Measurements from ENCODE around the gene SAMSN1.

SAMSN1 gene

GRCh38 chr21:14477841-14478240, 68.3 kb downstream of the SAMSN1 start:
- H3K9me3 Mint-ChIP-seq: peaks cover 9% of the 10 kb centered on the region
- H3K27me3 Mint-ChIP-seq (ENCODE audit: low read depth): no peaks in the 10 kb centered on the region
- H3K36me3 Mint-ChIP-seq (ENCODE audit: low read depth): peaks cover 9% of the 10 kb centered on the region
- H3K4me3 Mint-ChIP-seq: no peak overlapping the region
- H3K27ac Mint-ChIP-seq: no peak overlapping the region
- no peak for DNase-seq (ENCODE audit: low spot score)
- peaks cover 33% of the 10 kb centered on the region for H3K4me1 Mint-ChIP-seq (ENCODE audit: low read depth)

GRCh38 chr21:14477133-14477532, 69.0 kb downstream of the SAMSN1 start:
- Mint-ChIP-seq H3K27ac (no peak overlapping the region), H3K27me3 (ENCODE audit: low read depth) (no peaks in the 10 kb centered on the region), H3K4me1 (ENCODE audit: low read depth) (peaks cover 28% of the 10 kb centered on the region), H3K36me3 (ENCODE audit: low read depth) (peaks cover 7% of the 10 kb centered on the region), H3K4me3 (no peak overlapping the region), H3K9me3 (peaks cover 9% of the 10 kb centered on the region)
- no peak for DNase-seq (ENCODE audit: low spot score)

- Mint-ChIP-seq H3K27ac (no peak overlapping the region), H3K9me3 (peaks cover 7% of the 10 kb centered on the region), H3K36me3 (ENCODE audit: low read depth) (peaks cover 4% of the 10 kb centered on the region), H3K4me3 (no peak overlapping the region), H3K4me1 (ENCODE audit: low read depth) (peaks cover 15% of the 10 kb centered on the region), H3K27me3 (ENCODE audit: low read depth) (no peaks in the 10 kb centered on the region)
- DNase-seq (ENCODE audit: low spot score): no peak
These were observed 71.1 kb downstream of the SAMSN1 start for GRCh38 chr21:14474995-14475394.

- H3K27ac Mint-ChIP-seq: no peak overlapping the region
- DNase-seq (ENCODE audit: low spot score): no peak
- no peak overlapping the region for H3K4me3 Mint-ChIP-seq
- peaks cover 3% of the 10 kb centered on the region for H3K27me3 Mint-ChIP-seq (ENCODE audit: low read depth)
- H3K4me1 Mint-ChIP-seq (ENCODE audit: low read depth): peaks cover 12% of the 10 kb centered on the region
- H3K9me3 Mint-ChIP-seq: peaks cover 8% of the 10 kb centered on the region
- no peaks in the 10 kb centered on the region for H3K36me3 Mint-ChIP-seq (ENCODE audit: low read depth)
These were observed 76.5 kb downstream of the SAMSN1 start for GRCh38 chr21:14469641-14470040.

GRCh38 chr21:14466715-14467114, 79.4 kb downstream of the SAMSN1 start:
- H3K36me3 Mint-ChIP-seq (ENCODE audit: low read depth): no peaks in the 10 kb centered on the region
- H3K27ac Mint-ChIP-seq: no peak overlapping the region
- peaks cover 16% of the 10 kb centered on the region for H3K4me1 Mint-ChIP-seq (ENCODE audit: low read depth)
- no peak for DNase-seq (ENCODE audit: low spot score)
- peaks cover 3% of the 10 kb centered on the region for H3K27me3 Mint-ChIP-seq (ENCODE audit: low read depth)
- peaks cover 12% of the 10 kb centered on the region for H3K9me3 Mint-ChIP-seq
- no peak overlapping the region for H3K4me3 Mint-ChIP-seq

- peaks cover 7% of the 10 kb centered on the region for H3K9me3 Mint-ChIP-seq
- no peak overlapping the region for H3K27ac Mint-ChIP-seq
- H3K27me3 Mint-ChIP-seq (ENCODE audit: low read depth): no peaks in the 10 kb centered on the region
These were observed 88.4 kb downstream of the SAMSN1 start for GRCh38 chr21:14457762-14458161.

GRCh38 chr21:14456911-14457310, 89.2 kb downstream of the SAMSN1 start:
- Mint-ChIP-seq H3K4me3 (no peak overlapping the region), H3K4me1 (ENCODE audit: low read depth) (peaks cover 32% of the 10 kb centered on the region), H3K27ac (no peak overlapping the region), H3K9me3 (peaks cover 3% of the 10 kb centered on the region), H3K27me3 (ENCODE audit: low read depth) (no peaks in the 10 kb centered on the region), H3K36me3 (ENCODE audit: low read depth) (peaks cover 12% of the 10 kb centered on the region)
- DNase-seq (ENCODE audit: low spot score): no peak

More at GRCh38 chr21:14457762-14458161, 88.4 kb downstream of the SAMSN1 start:
- Mint-ChIP-seq H3K4me3 (no peak overlapping the region), H3K36me3 (ENCODE audit: low read depth) (peaks cover 12% of the 10 kb centered on the region), H3K4me1 (ENCODE audit: low read depth) (peaks cover 30% of the 10 kb centered on the region)
- no peak for DNase-seq (ENCODE audit: low spot score)

GRCh38 chr21:14454016-14455009, 91.8 kb downstream of the SAMSN1 start:
- Mint-ChIP-seq H3K4me3 (peak overlapping the region; percentile 48), H3K27me3 (ENCODE audit: low read depth) (no peaks in the 10 kb centered on the region), H3K9me3 (no peaks in the 10 kb centered on the region), H3K27ac (peak overlapping the region; percentile 87), H3K36me3 (ENCODE audit: low read depth) (peaks cover 5% of the 10 kb centered on the region), H3K4me1 (ENCODE audit: low read depth) (peaks cover 47% of the 10 kb centered on the region)
- DNase-seq (ENCODE audit: low spot score): no peak

GRCh38 chr21:14453339-14454015, 92.6 kb downstream of the SAMSN1 start:
- H3K36me3 Mint-ChIP-seq (ENCODE audit: low read depth): peaks cover 4% of the 10 kb centered on the region
- peak overlapping the region; percentile 87 for H3K27ac Mint-ChIP-seq
- H3K4me3 Mint-ChIP-seq: peak overlapping the region; percentile 48
- peaks cover 51% of the 10 kb centered on the region for H3K4me1 Mint-ChIP-seq (ENCODE audit: low read depth)
- H3K9me3 Mint-ChIP-seq: no peaks in the 10 kb centered on the region
- H3K27me3 Mint-ChIP-seq (ENCODE audit: low read depth): no peaks in the 10 kb centered on the region
- DNase-seq (ENCODE audit: low spot score): peak; percentile 30

GRCh38 chr21:14452727-14453241, 93.3 kb downstream of the SAMSN1 start:
- H3K9me3 Mint-ChIP-seq: no peaks in the 10 kb centered on the region
- H3K4me1 Mint-ChIP-seq (ENCODE audit: low read depth): peaks cover 54% of the 10 kb centered on the region
- peak overlapping the region; percentile 78 for H3K27ac Mint-ChIP-seq
- H3K27me3 Mint-ChIP-seq (ENCODE audit: low read depth): no peaks in the 10 kb centered on the region
- DNase-seq (ENCODE audit: low spot score): no peak
- H3K4me3 Mint-ChIP-seq: peak overlapping the region; percentile 32
- H3K36me3 Mint-ChIP-seq (ENCODE audit: low read depth): peaks cover 2% of the 10 kb centered on the region

- Mint-ChIP-seq H3K4me1 (ENCODE audit: low read depth) (peaks cover 54% of the 10 kb centered on the region), H3K27me3 (ENCODE audit: low read depth) (no peaks in the 10 kb centered on the region), H3K4me3 (no peak overlapping the region), H3K9me3 (no peaks in the 10 kb centered on the region), H3K27ac (peak overlapping the region; percentile 4), H3K36me3 (ENCODE audit: low read depth) (peaks cover 2% of the 10 kb centered on the region)
- no peak for DNase-seq (ENCODE audit: low spot score)
These were observed 93.9 kb downstream of the SAMSN1 start for GRCh38 chr21:14452031-14452726.

- H3K27me3 Mint-ChIP-seq (ENCODE audit: low read depth): no peaks in the 10 kb centered on the region
- H3K9me3 Mint-ChIP-seq: no peaks in the 10 kb centered on the region
- peaks cover 55% of the 10 kb centered on the region for H3K4me1 Mint-ChIP-seq (ENCODE audit: low read depth)
- peaks cover 2% of the 10 kb centered on the region for H3K36me3 Mint-ChIP-seq (ENCODE audit: low read depth)
- peak overlapping the region; percentile 4 for H3K27ac Mint-ChIP-seq
- no peak overlapping the region for H3K4me3 Mint-ChIP-seq
- DNase-seq (ENCODE audit: low spot score): no peak
These were observed 94.6 kb downstream of the SAMSN1 start for GRCh38 chr21:14451546-14451945.

- H3K4me1 Mint-ChIP-seq (ENCODE audit: low read depth): peaks cover 45% of the 10 kb centered on the region
- H3K9me3 Mint-ChIP-seq: no peaks in the 10 kb centered on the region
- H3K36me3 Mint-ChIP-seq (ENCODE audit: low read depth): no peaks in the 10 kb centered on the region
- no peak for DNase-seq (ENCODE audit: low spot score)
- H3K4me3 Mint-ChIP-seq: no peak overlapping the region
- H3K27ac Mint-ChIP-seq: no peak overlapping the region
- H3K27me3 Mint-ChIP-seq (ENCODE audit: low read depth): no peaks in the 10 kb centered on the region
These were observed 97.3 kb downstream of the SAMSN1 start for GRCh38 chr21:14448784-14449183.
